Activated CD4-positive, alpha-beta T cell treated with anti-CD3 and anti-CD28 coated beads, Interleukin-2, amount 10 ng/mL, durations not matched to agents 7 days and 5 days (primary cell): ENCODE data around the gene BEND6. TPM values are rescaled to one million over a fixed set of nuclear protein-coding genes. Genes with fewer than 3 reads are reported as not detected.
"Not testable (repeated sequence)": the region's sequence is repeated elsewhere in the genome, so short reads cannot be mapped to it uniquely, and the experiment has no call there.

ENCODE experiments used
- CTCF ChIA-PET: fragments of 350-600 bp; sonication (Branson Sonifier 250); formaldehyde crosslinking; loops from one replicate; lab custom pipeline; 2021; ENCODE audit warnings: antibody characterized with exemption; lab: Charles Lee
- POLR2A ChIA-PET: fragments of 350-600 bp; sonication (Branson Sonifier 250); formaldehyde crosslinking; loops from one replicate; lab custom pipeline; 2021; ENCODE audit warnings: antibody characterized with exemption; lab: Charles Lee
- DNase-seq: peaks from one replicate; pipeline ENCODE4 v3.0.0-alpha.2; 2020
- H3K27ac Mint-ChIP-seq: one replicate; pipeline ENCODE4 v1.8.0; 2021; ENCODE audit warnings: mild to moderate bottlenecking, moderate library complexity, mixed read lengths
- H3K27me3 Mint-ChIP-seq: one replicate; pipeline ENCODE4 v1.8.0; 2021; ENCODE audit warnings: mixed read lengths
- H3K36me3 Mint-ChIP-seq: one replicate; pipeline ENCODE4 v1.8.0; 2021; ENCODE audit warnings: low read depth, mixed read lengths
- H3K4me1 Mint-ChIP-seq: one replicate; pipeline ENCODE4 v1.8.0; 2021; ENCODE audit warnings: mixed read lengths
- H3K4me3 Mint-ChIP-seq: one replicate; pipeline ENCODE4 v1.8.0; 2021; ENCODE audit warnings: mild to moderate bottlenecking, moderate library complexity, mixed read lengths
- H3K9me3 Mint-ChIP-seq: one replicate; pipeline ENCODE4 v1.8.0; 2021; ENCODE audit warnings: mixed read lengths
- total RNA-seq, 2 experiments: library from RNA; stranded (reverse); gene quantifications; one replicate each; pipeline ENCODE4 v1.2.3, GENCODE V29; 2021

BEND6 gene
- total RNA-seq, 2 experiments from 2014 or later: not detected

GRCh38 chr6:56999748-57000147 lies 44.8 kb downstream of the BEND6 start:
- H3K4me1 Mint-ChIP-seq, DNase-seq, POLR2A ChIA-PET, H3K36me3 Mint-ChIP-seq, CTCF ChIA-PET, H3K27ac Mint-ChIP-seq, H3K9me3 Mint-ChIP-seq, H3K4me3 Mint-ChIP-seq: not testable (repeated sequence)
- H3K27me3 Mint-ChIP-seq: peaks cover 13% of the 10 kb centered on the region

- POLR2A ChIA-PET: no interaction called here
- CTCF ChIA-PET: no interaction called here
- DNase-seq: no peak
- peaks cover 11% of the 10 kb centered on the region for H3K27me3 Mint-ChIP-seq
- no peaks in the 10 kb centered on the region for H3K4me1 Mint-ChIP-seq
- no peak overlapping the region for H3K27ac Mint-ChIP-seq
- no peak overlapping the region for H3K4me3 Mint-ChIP-seq
- no peaks in the 10 kb centered on the region for H3K36me3 Mint-ChIP-seq
- H3K9me3 Mint-ChIP-seq: peaks cover 4% of the 10 kb centered on the region
Observed at GRCh38 chr6:57002197-57002596, 47.3 kb downstream of the BEND6 start.

GRCh38 chr6:57004292-57004691 lies 49.4 kb downstream of the BEND6 start:
- no peaks in the 10 kb centered on the region for H3K4me1 Mint-ChIP-seq
- H3K36me3 Mint-ChIP-seq: no peaks in the 10 kb centered on the region
- no peak overlapping the region for H3K4me3 Mint-ChIP-seq
- peaks cover 14% of the 10 kb centered on the region for H3K27me3 Mint-ChIP-seq
- ChIA-PET POLR2A (no interaction called here), CTCF (no interaction called here)
- H3K9me3 Mint-ChIP-seq: no peaks in the 10 kb centered on the region
- no peak overlapping the region for H3K27ac Mint-ChIP-seq
- no peak for DNase-seq

GRCh38 chr6:57006101-57006500 lies 51.2 kb downstream of the BEND6 start:
- no peak for DNase-seq
- Mint-ChIP-seq H3K4me1 (no peaks in the 10 kb centered on the region), H3K4me3 (no peak overlapping the region), H3K9me3 (no peaks in the 10 kb centered on the region), H3K27ac (no peak overlapping the region), H3K36me3 (no peaks in the 10 kb centered on the region), H3K27me3 (peaks cover 16% of the 10 kb centered on the region)
- CTCF ChIA-PET: no interaction called here
- POLR2A ChIA-PET: no interaction called here

- not testable (repeated sequence) for H3K4me3 Mint-ChIP-seq
Observed at GRCh38 chr6:57008069-57008468, 53.2 kb downstream of the BEND6 start.

GRCh38 chr6:57013521-57013926 lies 58.6 kb downstream of the BEND6 start:
- DNase-seq: no peak
- Mint-ChIP-seq H3K4me1 (no peaks in the 10 kb centered on the region), H3K4me3 (no peak overlapping the region), H3K36me3 (no peaks in the 10 kb centered on the region), H3K27me3 (peaks cover 21% of the 10 kb centered on the region), H3K9me3 (no peaks in the 10 kb centered on the region), H3K27ac (no peak overlapping the region)
- ChIA-PET POLR2A (no interaction called here), CTCF (no interaction called here)

More at GRCh38 chr6:57008069-57008468, 53.2 kb downstream of the BEND6 start:
- H3K4me1 Mint-ChIP-seq, H3K9me3 Mint-ChIP-seq, H3K27me3 Mint-ChIP-seq, DNase-seq, H3K27ac Mint-ChIP-seq, POLR2A ChIA-PET, H3K36me3 Mint-ChIP-seq, CTCF ChIA-PET: not testable (repeated sequence)

GRCh38 chr6:57017069-57017468 lies 62.2 kb downstream of the BEND6 start:
- ChIA-PET CTCF (no interaction called here), POLR2A (no interaction called here)
- H3K9me3 Mint-ChIP-seq: no peaks in the 10 kb centered on the region
- no peak for DNase-seq
- H3K27me3 Mint-ChIP-seq: peaks cover 16% of the 10 kb centered on the region
- no peaks in the 10 kb centered on the region for H3K4me1 Mint-ChIP-seq
- H3K27ac Mint-ChIP-seq: no peak overlapping the region
- no peak overlapping the region for H3K4me3 Mint-ChIP-seq
- no peaks in the 10 kb centered on the region for H3K36me3 Mint-ChIP-seq

GRCh38 chr6:57017841-57018240 lies 62.9 kb downstream of the BEND6 start:
- Mint-ChIP-seq H3K9me3 (no peaks in the 10 kb centered on the region), H3K36me3 (no peaks in the 10 kb centered on the region), H3K4me1 (no peaks in the 10 kb centered on the region), H3K27ac (no peak overlapping the region), H3K4me3 (no peak overlapping the region), H3K27me3 (peaks cover 16% of the 10 kb centered on the region)
- no peak for DNase-seq
- CTCF ChIA-PET: no interaction called here
- POLR2A ChIA-PET: no interaction called here

GRCh38 chr6:57019434-57019833 lies 64.5 kb downstream of the BEND6 start:
- Mint-ChIP-seq H3K4me3 (no peak overlapping the region), H3K4me1 (no peaks in the 10 kb centered on the region), H3K27me3 (peaks cover 10% of the 10 kb centered on the region), H3K36me3 (no peaks in the 10 kb centered on the region), H3K27ac (no peak overlapping the region), H3K9me3 (peaks cover under 1% of the 10 kb centered on the region)
- ChIA-PET CTCF (no interaction called here), POLR2A (no interaction called here)
- DNase-seq: no peak

DNA sequence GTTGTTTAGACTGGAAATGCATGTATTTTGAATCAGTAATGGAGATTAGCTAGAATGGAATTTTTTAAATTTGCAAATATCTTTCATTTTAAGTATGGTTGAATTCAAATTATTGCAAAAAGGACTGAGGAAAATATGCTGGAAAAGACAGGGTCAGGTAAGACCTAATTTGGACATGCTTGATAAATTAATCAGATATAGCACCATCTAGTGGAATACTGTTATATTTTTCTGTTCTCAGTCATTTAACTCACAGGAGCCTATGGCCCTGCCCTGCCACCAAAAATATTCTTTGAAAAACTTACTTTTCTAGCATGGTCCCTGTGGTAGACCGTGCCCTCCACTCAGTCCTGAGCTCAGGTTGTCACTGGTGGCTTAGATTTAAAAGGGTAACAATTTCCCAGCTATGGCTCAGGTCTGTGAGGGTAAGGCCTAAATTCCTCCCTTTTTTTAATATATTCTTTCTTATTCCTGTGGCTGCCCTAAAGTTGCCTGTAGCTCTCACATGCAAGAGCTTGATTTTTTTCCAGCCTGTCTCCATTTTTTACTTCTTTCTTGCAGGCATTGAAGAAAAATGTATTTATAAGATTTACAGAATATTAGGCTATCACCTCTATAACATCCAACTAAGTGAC lies 66.3 kb downstream of the BEND6 start:
- peaks cover 3% of the 10 kb centered on the region for H3K36me3 Mint-ChIP-seq
- peaks cover 14% of the 10 kb centered on the region for H3K9me3 Mint-ChIP-seq
- POLR2A ChIA-PET: no interaction called here
- H3K27me3 Mint-ChIP-seq: peaks cover 19% of the 10 kb centered on the region
- H3K4me1 Mint-ChIP-seq: no peaks in the 10 kb centered on the region
- CTCF ChIA-PET: no interaction called here
- no peak overlapping the region for H3K27ac Mint-ChIP-seq
- H3K4me3 Mint-ChIP-seq: no peak overlapping the region
- no peak for DNase-seq

DNA sequence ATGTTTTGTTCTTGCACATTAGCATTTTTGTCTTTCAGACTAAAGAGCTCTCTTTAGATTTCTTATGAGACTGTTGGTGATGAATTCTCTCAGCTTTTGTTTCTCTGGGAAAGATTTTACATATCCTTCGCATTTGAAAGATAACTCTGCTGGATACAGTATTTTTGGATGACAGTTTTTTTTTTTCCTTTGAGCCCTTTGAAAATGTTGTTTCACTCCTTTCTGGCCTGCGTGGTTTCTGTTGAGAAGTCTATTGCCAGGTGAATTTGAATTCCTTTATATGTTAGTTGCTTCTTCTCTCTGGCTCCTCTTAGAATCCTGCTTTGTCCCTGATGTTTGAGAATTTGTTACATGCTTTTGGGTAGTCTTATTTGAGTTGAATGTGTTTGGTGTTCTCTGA lies 69.4 kb downstream of the BEND6 start:
- ChIA-PET CTCF (no interaction called here), POLR2A (no interaction called here)
- no peak overlapping the region for H3K4me3 Mint-ChIP-seq

GRCh38 chr6:57024775-57025174 lies 69.9 kb downstream of the BEND6 start:
- POLR2A ChIA-PET: no interaction called here
- no peak overlapping the region for H3K27ac Mint-ChIP-seq
- DNase-seq: no peak
- CTCF ChIA-PET: no interaction called here
- no peak overlapping the region for H3K4me3 Mint-ChIP-seq
- peaks cover 16% of the 10 kb centered on the region for H3K9me3 Mint-ChIP-seq
- H3K36me3 Mint-ChIP-seq: peaks cover 3% of the 10 kb centered on the region
- H3K4me1 Mint-ChIP-seq: no peaks in the 10 kb centered on the region
- H3K27me3 Mint-ChIP-seq: peaks cover 13% of the 10 kb centered on the region

More for the DNA sequence above, 69.4 kb downstream of the BEND6 start:
- DNase-seq: no peak
- H3K27ac Mint-ChIP-seq: no peak overlapping the region
- peaks cover 3% of the 10 kb centered on the region for H3K36me3 Mint-ChIP-seq
- peaks cover 13% of the 10 kb centered on the region for H3K27me3 Mint-ChIP-seq
- H3K9me3 Mint-ChIP-seq: peaks cover 16% of the 10 kb centered on the region
- H3K4me1 Mint-ChIP-seq: no peaks in the 10 kb centered on the region

- no peak overlapping the region for H3K4me3 Mint-ChIP-seq
- no peaks in the 10 kb centered on the region for H3K4me1 Mint-ChIP-seq
- peaks cover 16% of the 10 kb centered on the region for H3K9me3 Mint-ChIP-seq
- ChIA-PET CTCF (no interaction called here), POLR2A (no interaction called here)
- no peak overlapping the region for H3K27ac Mint-ChIP-seq
- H3K27me3 Mint-ChIP-seq: peaks cover 13% of the 10 kb centered on the region
- peaks cover 3% of the 10 kb centered on the region for H3K36me3 Mint-ChIP-seq
- DNase-seq: no peak
Observed at GRCh38 chr6:57026001-57026400, 71.1 kb downstream of the BEND6 start.

- H3K9me3 Mint-ChIP-seq: peaks cover 16% of the 10 kb centered on the region
Observed at GRCh38 chr6:57027301-57027700, 72.4 kb downstream of the BEND6 start.

More at GRCh38 chr6:57027301-57027700, 72.4 kb downstream of the BEND6 start:
- no peak overlapping the region for H3K27ac Mint-ChIP-seq
- H3K36me3 Mint-ChIP-seq: peaks cover 3% of the 10 kb centered on the region
- POLR2A ChIA-PET: no interaction called here
- no peaks in the 10 kb centered on the region for H3K4me1 Mint-ChIP-seq
- H3K4me3 Mint-ChIP-seq: no peak overlapping the region
- DNase-seq: no peak
- peaks cover 19% of the 10 kb centered on the region for H3K27me3 Mint-ChIP-seq
- CTCF ChIA-PET: no interaction called here
